HEK293 (cell line): ENCODE results near the gene ATPAF2.

Source experiments
- ATF2 ChIP-seq: fragments of 450-650 bp; formaldehyde crosslinking; IDR thresholded peaks from 2 replicates; pipeline ENCODE4 v1.5.1; 2016; ENCODE audit warnings: missing biosample characterization, missing genetic modification characterization, low read depth
- BCL6B ChIP-seq: fragments of 450-650 bp; formaldehyde crosslinking; IDR thresholded peaks from 2 replicates; pipeline ENCODE4 v1.5.1; 2017; ENCODE audit warnings: missing biosample characterization, missing genetic modification characterization
- ELK4 ChIP-seq: IDR thresholded peaks from 2 replicates; pipeline ENCODE4 v1.6.1; 2011; ENCODE audit warnings: mild to moderate bottlenecking, low read depth, low read length, borderline replicate concordance
- FEZF1 ChIP-seq: fragments of 450-650 bp; formaldehyde crosslinking; IDR thresholded peaks from 2 replicates; pipeline ENCODE4 v1.5.1; 2016; ENCODE audit warnings: missing biosample characterization, missing genetic modification characterization
- HOXC10 ChIP-seq: sonication (generic); formaldehyde crosslinking; IDR thresholded peaks from 2 replicates; pipeline ENCODE4 v1.8.1; 2023; ENCODE audit warnings: mild to moderate bottlenecking, missing genetic modification reagents
- INSM2 ChIP-seq: fragments of 450-650 bp; formaldehyde crosslinking; IDR thresholded peaks from 2 replicates; pipeline ENCODE4 v1.5.1; 2016; ENCODE audit warnings: missing biosample characterization, missing genetic modification characterization
- OSR2 ChIP-seq: fragments of 450-650 bp; formaldehyde crosslinking; IDR thresholded peaks from 2 replicates; pipeline ENCODE4 v1.5.1; 2016; ENCODE audit warnings: missing biosample characterization, missing genetic modification characterization
- PRDM1 ChIP-seq: fragments of 450-650 bp; formaldehyde crosslinking; IDR thresholded peaks from 2 replicates; pipeline ENCODE4; 2016; ENCODE audit warnings: missing biosample characterization, missing genetic modification characterization
- PRDM10 ChIP-seq: fragments of 450-650 bp; formaldehyde crosslinking; IDR thresholded peaks from 2 replicates; pipeline ENCODE4 v1.5.1; 2016; ENCODE audit warnings: missing biosample characterization, missing genetic modification characterization
- REPIN1 ChIP-seq: fragments of 450-650 bp; formaldehyde crosslinking; IDR thresholded peaks from 2 replicates; pipeline ENCODE4 v1.5.1; 2017; ENCODE audit warnings: missing biosample characterization, missing genetic modification characterization, low read depth
- SCRT1 ChIP-seq: fragments of 450-650 bp; formaldehyde crosslinking; IDR thresholded peaks from 2 replicates; pipeline ENCODE4 v1.5.1; 2016; ENCODE audit warnings: missing biosample characterization, missing genetic modification characterization, borderline replicate concordance
- ZBTB1 ChIP-seq: fragments of 450-650 bp; formaldehyde crosslinking; IDR thresholded peaks from 2 replicates; pipeline ENCODE4 v1.5.1; 2016; ENCODE audit warnings: missing biosample characterization, missing genetic modification characterization
- ZBTB17 ChIP-seq: fragments of 450-650 bp; formaldehyde crosslinking; IDR thresholded peaks from 2 replicates; pipeline ENCODE4 v1.5.1; 2016; ENCODE audit warnings: missing biosample characterization, missing genetic modification characterization
- ZBTB7A ChIP-seq: fragments of 450-650 bp; formaldehyde crosslinking; IDR thresholded peaks from 2 replicates; pipeline ENCODE4 v1.5.1; 2016; ENCODE audit warnings: low read depth, missing biosample characterization, missing genetic modification characterization
- ZFP3 ChIP-seq: fragments of 450-650 bp; formaldehyde crosslinking; IDR thresholded peaks from 2 replicates; pipeline ENCODE4 v1.5.1; 2016; ENCODE audit warnings: low read depth, missing biosample characterization, missing genetic modification characterization
- ZNF132 ChIP-seq: fragments of 450-650 bp; formaldehyde crosslinking; IDR thresholded peaks from 2 replicates; pipeline ENCODE4 v1.5.1; 2017; ENCODE audit warnings: missing biosample characterization, missing genetic modification characterization, borderline replicate concordance
- ZNF140 ChIP-seq: fragments of 450-650 bp; formaldehyde crosslinking; IDR thresholded peaks from 2 replicates; pipeline ENCODE4 v1.5.1; 2016; ENCODE audit warnings: missing biosample characterization, missing genetic modification characterization
- ZNF157 ChIP-seq: fragments of 450-650 bp; formaldehyde crosslinking; IDR thresholded peaks from 2 replicates; pipeline ENCODE4 v1.5.1; 2016; ENCODE audit warnings: missing biosample characterization, missing genetic modification characterization
- ZNF2 ChIP-seq: fragments of 450-650 bp; formaldehyde crosslinking; IDR thresholded peaks from 2 replicates; pipeline ENCODE4 v1.5.1; 2016; ENCODE audit warnings: missing biosample characterization, missing genetic modification characterization
- ZNF214 ChIP-seq: fragments of 450-650 bp; formaldehyde crosslinking; IDR thresholded peaks from 2 replicates; pipeline ENCODE4 v1.5.1; 2017; ENCODE audit warnings: missing biosample characterization, mild to moderate bottlenecking, missing genetic modification characterization, borderline replicate concordance
- ZNF433 ChIP-seq: fragments of 450-650 bp; formaldehyde crosslinking; IDR thresholded peaks from 2 replicates; pipeline ENCODE4 v1.5.1; 2016; ENCODE audit warnings: missing biosample characterization, missing genetic modification characterization, low read depth
- ZNF549 ChIP-seq: fragments of 450-650 bp; IDR thresholded peaks from 2 replicates; pipeline ENCODE4 v1.5.1; 2018; ENCODE audit warnings: missing biosample characterization, missing genetic modification characterization, mild to moderate bottlenecking, inconsistent platforms, moderate library complexity
- ZNF560 ChIP-seq: fragments of 450-650 bp; formaldehyde crosslinking; IDR thresholded peaks from 2 replicates; pipeline ENCODE4 v1.5.1; 2017; ENCODE audit warnings: missing biosample characterization, missing genetic modification characterization, borderline replicate concordance
- ZNF580 ChIP-seq: fragments of 450-650 bp; formaldehyde crosslinking; IDR thresholded peaks from 2 replicates; pipeline ENCODE4 v1.5.1; 2016; ENCODE audit warnings: missing biosample characterization, missing genetic modification characterization
- ZNF624 ChIP-seq: fragments of 450-650 bp; formaldehyde crosslinking; IDR thresholded peaks from 2 replicates; pipeline ENCODE4 v1.5.1; 2017; ENCODE audit warnings: missing biosample characterization, missing genetic modification characterization
- ZNF664 ChIP-seq: fragments of 450-650 bp; formaldehyde crosslinking; IDR thresholded peaks from 2 replicates; pipeline ENCODE4 v1.5.1; 2016; ENCODE audit warnings: missing biosample characterization, missing genetic modification characterization
- ZNF747 ChIP-seq: fragments of 450-650 bp; formaldehyde crosslinking; IDR thresholded peaks from 2 replicates; pipeline ENCODE4 v1.5.1; 2016; ENCODE audit warnings: missing biosample characterization, missing genetic modification characterization
- ZNF777 ChIP-seq: fragments of 450-650 bp; formaldehyde crosslinking; IDR thresholded peaks from 2 replicates; pipeline ENCODE4 v1.5.1; 2017; ENCODE audit warnings: missing biosample characterization, missing genetic modification characterization, borderline replicate concordance
- ZNF791 ChIP-seq: fragments of 450-650 bp; formaldehyde crosslinking; IDR thresholded peaks from 2 replicates; pipeline ENCODE4 v1.5.1; 2016; ENCODE audit warnings: missing biosample characterization, missing genetic modification characterization
- ZNF837 ChIP-seq: fragments of 450-650 bp; formaldehyde crosslinking; IDR thresholded peaks from 2 replicates; pipeline ENCODE4 v1.5.1; 2016; ENCODE audit warnings: missing biosample characterization, missing genetic modification characterization
- ZXDB ChIP-seq: fragments of 450-650 bp; formaldehyde crosslinking; IDR thresholded peaks from 2 replicates; pipeline ENCODE4 v1.5.1; 2016; ENCODE audit warnings: missing biosample characterization, missing genetic modification characterization

Gene ATPAF2

GRCh38 chr17:18087610-18088491 is 48.9 kb upstream of the ATPAF2 start, which contains the start of gene DRG2 (continued):
- peak; percentile 98 for TF ChIP-seq ZNF580 (tag by site-specific recombination)
- no peak for TF ChIP-seq ZNF433 (tag by site-specific recombination)
- TF ChIP-seq ZNF157, result no peak
- peak; percentile 92 for TF ChIP-seq ZBTB17 (tag by site-specific recombination)
- peak; percentile 37; the same call in 1 of the 2 replicates for TF ChIP-seq PRDM1
- no peak for TF ChIP-seq ZNF140 (tag by site-specific recombination)
- no peak for TF ChIP-seq BCL6B
- TF ChIP-seq ZNF549 (tag by site-specific recombination), result no peak
- peak; percentile 96 for TF ChIP-seq INSM2 (tag by site-specific recombination)
- TF ChIP-seq ZNF777 (tag by site-specific recombination), result peak; percentile 68; the same call in 1 of the 2 replicates
- TF ChIP-seq ZNF624, result no peak
- no peak for TF ChIP-seq ATF2 (tag by site-specific recombination)
- no peak for TF ChIP-seq ELK4
- no peak; the same call in 1 of the 2 replicates for TF ChIP-seq ZNF837 (tag by site-specific recombination)
- TF ChIP-seq ZXDB (tag by site-specific recombination), result peak; percentile 94
- no peak for TF ChIP-seq ZNF560 (tag by site-specific recombination)
- peak; percentile 70 for TF ChIP-seq FEZF1 (tag by site-specific recombination)
- peak; percentile 79 for TF ChIP-seq ZBTB7A (tag by site-specific recombination)
- no peak for TF ChIP-seq ZNF791 (tag by site-specific recombination)
- peak; percentile 64 for TF ChIP-seq ZNF664 (tag by site-specific recombination)
- TF ChIP-seq OSR2 (tag by site-specific recombination), result peak; percentile 48; the same call in 1 of the 2 replicates
- no peak for TF ChIP-seq ZFP3 (tag by site-specific recombination)
- TF ChIP-seq ZNF747 (tag by site-specific recombination), result no peak
- TF ChIP-seq ZBTB1 (tag by site-specific recombination), result peak; percentile 84; the same call in 1 of the 2 replicates
- peak; percentile 97; the same call in 1 of the 2 replicates for TF ChIP-seq REPIN1 (tag by site-specific recombination)
- no peak for TF ChIP-seq HOXC10 (CRISPR knock-in tag)
- peak; percentile 96; the same call in 1 of the 2 replicates for TF ChIP-seq ZNF2 (tag by site-specific recombination)
- peak; percentile 80 for TF ChIP-seq PRDM10 (tag by site-specific recombination)
- TF ChIP-seq ZNF132 (tag by site-specific recombination), result no peak
- no peak for TF ChIP-seq ZNF214
- no peak for TF ChIP-seq SCRT1
